Activated naive CD4-positive, alpha-beta T cell treated with anti-CD3 and anti-CD28 coated beads, Interleukin-2, amount 10 ng/mL, durations not matched to agents 7 days and 5 days (primary cell): ENCODE results near the gene ETV3L.
A peak's percentile ranks its signal among the peaks of the same experiment; 100 is the strongest.

Experiments
- CTCF ChIA-PET: fragments of 350-600 bp; sonication (Branson Sonifier 250); formaldehyde crosslinking; loops from one replicate; lab custom pipeline; 2021; ENCODE audit warnings: antibody characterized with exemption; lab: Charles Lee
- DNase-seq: peaks from one replicate; pipeline ENCODE4 v3.0.0-alpha.2; 2020
- H3K27ac Mint-ChIP-seq: one replicate; pipeline ENCODE4 v1.8.0; 2021; ENCODE audit warnings: mild to moderate bottlenecking, moderate library complexity, mixed read lengths
- H3K27me3 Mint-ChIP-seq: one replicate; pipeline ENCODE4 v1.8.0; 2021; ENCODE audit warnings: mild to moderate bottlenecking, mixed read lengths
- H3K36me3 Mint-ChIP-seq: one replicate; pipeline ENCODE4 v1.8.0; 2021; ENCODE audit warnings: mixed read lengths
- H3K4me1 Mint-ChIP-seq: one replicate; pipeline ENCODE4 v1.8.0; 2021; ENCODE audit warnings: mixed read lengths
- H3K4me3 Mint-ChIP-seq: one replicate; pipeline ENCODE4 v1.8.0; 2021; ENCODE audit warnings: mild to moderate bottlenecking, moderate library complexity, mixed read lengths
- H3K9me3 Mint-ChIP-seq: one replicate; pipeline ENCODE4 v1.8.0; 2021; ENCODE audit warnings: mixed read lengths

ETV3L gene

DNA sequence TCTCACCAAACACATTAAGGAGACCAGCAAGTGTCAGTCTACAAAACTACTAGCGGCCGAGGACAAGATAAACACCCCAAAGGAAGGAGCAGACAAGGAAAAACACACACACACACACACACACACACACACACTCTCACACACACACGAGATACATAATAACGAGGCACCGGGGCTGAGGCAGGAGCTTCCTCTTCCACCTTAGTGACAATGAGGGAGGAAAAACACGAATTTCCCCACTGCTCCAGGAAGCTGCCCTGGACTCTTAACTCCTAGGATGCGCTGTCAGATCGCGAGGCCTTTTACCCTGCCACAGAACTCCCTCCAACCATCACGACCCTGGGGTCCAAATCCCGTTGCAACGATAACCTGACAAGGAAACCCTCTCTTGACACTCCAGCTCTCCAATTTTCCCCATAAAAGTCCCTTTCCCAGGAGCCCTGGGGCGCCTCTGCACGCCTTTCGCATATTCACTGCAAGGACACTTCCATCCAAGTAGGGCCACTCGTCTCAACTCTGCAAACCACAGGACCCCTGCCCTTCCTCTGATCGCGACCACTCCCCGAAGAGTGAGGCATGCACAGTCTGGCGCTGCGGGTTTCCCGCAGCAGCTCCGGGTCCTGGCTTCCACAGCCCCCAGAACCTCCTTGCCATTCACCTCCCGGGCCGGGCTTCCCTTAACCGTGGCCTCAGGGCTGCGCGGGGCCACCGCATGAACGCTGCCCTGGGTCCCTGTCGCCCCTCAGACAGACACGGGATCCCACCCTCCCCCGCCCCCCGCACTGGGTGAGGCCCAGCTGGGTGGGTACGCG lies 38.0 kb upstream of the ETV3L start:
- CTCF ChIA-PET, result interaction anchor here (1.2 to 3.0 kb wide), 4 partner anchors 10 to 48 kb away, joined by 4 to 18 read pairs (median 6); no protein-coding TSS in a partner anchor
- H3K27me3 Mint-ChIP-seq, result peaks cover 10% of the 10 kb centered on the region
- peaks cover 48% of the 10 kb centered on the region for H3K36me3 Mint-ChIP-seq
- peaks cover 64% of the 10 kb centered on the region for H3K4me1 Mint-ChIP-seq
- no peak for DNase-seq
- peak overlapping the region; percentile 97 for H3K4me3 Mint-ChIP-seq
- no peaks in the 10 kb centered on the region for H3K9me3 Mint-ChIP-seq
- H3K27ac Mint-ChIP-seq, result peak overlapping the region; percentile 93

DNA sequence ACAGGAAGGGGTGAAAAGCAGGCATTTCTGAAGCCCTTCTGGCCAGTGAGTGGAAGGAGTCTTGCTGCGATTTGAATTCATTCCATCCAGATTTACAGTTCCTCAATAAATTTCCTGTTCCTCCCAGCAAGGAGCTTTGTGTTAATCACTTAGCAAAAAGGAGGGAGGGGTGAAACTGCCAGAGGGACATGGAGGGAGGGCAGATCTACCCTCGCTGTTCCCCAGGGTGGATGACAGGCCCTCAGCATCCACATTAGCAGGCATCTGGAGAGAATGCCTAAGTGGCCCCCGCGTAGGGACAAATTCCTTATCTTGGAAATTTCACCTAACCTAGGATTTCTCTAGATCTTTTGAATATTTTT lies 37.4 kb upstream of the ETV3L start:
- Mint-ChIP-seq H3K36me3 (peaks cover 53% of the 10 kb centered on the region), H3K27ac (peak overlapping the region; percentile 58), H3K27me3 (peaks cover 10% of the 10 kb centered on the region), H3K9me3 (no peaks in the 10 kb centered on the region), H3K4me1 (peaks cover 70% of the 10 kb centered on the region), H3K4me3 (peak overlapping the region; percentile 97)
- DNase-seq, result no peak
- CTCF ChIA-PET, result interaction anchor here (1.0 to 3.0 kb wide), 5 partner anchors 11 to 47 kb away, joined by 3 to 18 read pairs (median 6); no protein-coding TSS in a partner anchor

DNA sequence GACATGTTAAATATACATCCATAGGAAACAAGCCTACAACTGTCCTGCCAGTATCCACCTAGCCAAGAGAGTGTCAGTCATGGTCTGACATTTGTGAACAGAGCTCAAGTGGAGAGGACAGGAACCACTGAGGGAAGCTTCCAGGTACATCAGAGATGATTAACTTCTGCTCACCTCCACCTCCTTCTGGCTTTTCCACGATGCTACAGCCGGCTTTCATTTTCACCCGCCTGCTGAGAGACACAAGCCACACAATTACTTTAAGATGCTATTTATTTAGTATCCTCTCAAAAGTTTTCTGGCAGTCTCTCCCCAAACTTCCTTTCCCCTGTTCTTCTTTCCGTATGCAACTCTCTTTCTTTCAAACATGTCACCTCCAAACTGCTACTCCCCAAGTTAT lies 36.5 kb upstream of the ETV3L start:
- H3K9me3 Mint-ChIP-seq, result no peaks in the 10 kb centered on the region
- peak overlapping the region; percentile 2 for H3K27ac Mint-ChIP-seq
- peaks cover 62% of the 10 kb centered on the region for H3K36me3 Mint-ChIP-seq
- H3K4me3 Mint-ChIP-seq, result peak overlapping the region; percentile 97
- DNase-seq, result peak; percentile 44
- H3K4me1 Mint-ChIP-seq, result peaks cover 79% of the 10 kb centered on the region
- CTCF ChIA-PET, result interaction anchor here (0.7 to 3.5 kb wide), 7 partner anchors 11 to 46 kb away, joined by 3 to 31 read pairs (median 6); no protein-coding TSS in a partner anchor
- peaks cover 6% of the 10 kb centered on the region for H3K27me3 Mint-ChIP-seq

GRCh38 chr1:157135646-157136045 lies 36.0 kb upstream of the ETV3L start:
- no peaks in the 10 kb centered on the region for H3K9me3 Mint-ChIP-seq
- CTCF ChIA-PET, result interaction anchor here (0.7 to 3.5 kb wide), 8 partner anchors 10 to 85 kb away, joined by 3 to 31 read pairs (median 6); no protein-coding TSS in a partner anchor
- H3K27me3 Mint-ChIP-seq, result peaks cover 3% of the 10 kb centered on the region
- peaks cover 66% of the 10 kb centered on the region for H3K36me3 Mint-ChIP-seq
- no peak for DNase-seq
- peak overlapping the region; percentile 24 for H3K27ac Mint-ChIP-seq
- peak overlapping the region; percentile 97 for H3K4me3 Mint-ChIP-seq
- H3K4me1 Mint-ChIP-seq, result peaks cover 83% of the 10 kb centered on the region

DNA sequence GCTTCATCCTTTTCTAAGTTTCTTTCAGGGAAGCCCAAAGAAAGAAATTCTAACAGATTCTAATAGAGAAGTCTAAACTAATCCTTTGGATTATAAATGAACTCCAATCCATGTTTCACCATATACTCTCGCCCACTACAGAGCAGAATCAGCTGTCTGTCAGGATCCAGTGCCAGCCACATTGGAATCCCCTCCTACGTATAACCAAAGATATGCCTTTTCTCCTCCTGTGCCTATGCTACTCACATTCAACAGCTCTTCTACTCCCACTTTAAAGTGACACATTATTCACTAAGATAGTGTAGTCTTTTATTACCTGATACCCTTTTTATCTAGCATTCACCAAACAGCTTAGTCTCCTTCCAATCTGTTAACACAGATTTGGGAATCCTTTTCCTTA lies 35.5 kb upstream of the ETV3L start:
- CTCF ChIA-PET, result interaction anchor here (0.7 to 4.0 kb wide), 9 partner anchors 10 to 85 kb away, joined by 3 to 31 read pairs (median 6); no protein-coding TSS in a partner anchor
- Mint-ChIP-seq H3K27ac (peak overlapping the region; percentile 29), H3K4me1 (peaks cover 86% of the 10 kb centered on the region), H3K27me3 (no peaks in the 10 kb centered on the region), H3K9me3 (no peaks in the 10 kb centered on the region), H3K36me3 (peaks cover 70% of the 10 kb centered on the region), H3K4me3 (peak overlapping the region; percentile 97)
- DNase-seq, result no peak

GRCh38 chr1:157134442-157134841 lies 34.8 kb upstream of the ETV3L start:
- no peaks in the 10 kb centered on the region for H3K9me3 Mint-ChIP-seq
- H3K4me3 Mint-ChIP-seq, result peak overlapping the region; percentile 21
- CTCF ChIA-PET, result interaction anchor here (0.7 to 4.0 kb wide), 5 partner anchors 10 to 44 kb away, joined by 3 to 31 read pairs (median 5); no protein-coding TSS in a partner anchor
- DNase-seq, result no peak
- H3K27ac Mint-ChIP-seq, result peak overlapping the region; percentile 86
- no peaks in the 10 kb centered on the region for H3K27me3 Mint-ChIP-seq
- peaks cover 72% of the 10 kb centered on the region for H3K36me3 Mint-ChIP-seq
- H3K4me1 Mint-ChIP-seq, result peaks cover 81% of the 10 kb centered on the region

- CTCF ChIA-PET, result interaction anchor here (1.3 to 4.0 kb wide), 3 partner anchors 9 to 43 kb away, joined by 5 to 31 read pairs (median 16); no protein-coding TSS in a partner anchor
- peaks cover 76% of the 10 kb centered on the region for H3K36me3 Mint-ChIP-seq
- no peaks in the 10 kb centered on the region for H3K9me3 Mint-ChIP-seq
- no peak for DNase-seq
- H3K27me3 Mint-ChIP-seq, result no peaks in the 10 kb centered on the region
- peak overlapping the region; percentile 86 for H3K27ac Mint-ChIP-seq
- peaks cover 73% of the 10 kb centered on the region for H3K4me1 Mint-ChIP-seq
- peak overlapping the region; percentile 21 for H3K4me3 Mint-ChIP-seq
Measured at GRCh38 chr1:157133426-157133825, 33.8 kb upstream of the ETV3L start.

DNA sequence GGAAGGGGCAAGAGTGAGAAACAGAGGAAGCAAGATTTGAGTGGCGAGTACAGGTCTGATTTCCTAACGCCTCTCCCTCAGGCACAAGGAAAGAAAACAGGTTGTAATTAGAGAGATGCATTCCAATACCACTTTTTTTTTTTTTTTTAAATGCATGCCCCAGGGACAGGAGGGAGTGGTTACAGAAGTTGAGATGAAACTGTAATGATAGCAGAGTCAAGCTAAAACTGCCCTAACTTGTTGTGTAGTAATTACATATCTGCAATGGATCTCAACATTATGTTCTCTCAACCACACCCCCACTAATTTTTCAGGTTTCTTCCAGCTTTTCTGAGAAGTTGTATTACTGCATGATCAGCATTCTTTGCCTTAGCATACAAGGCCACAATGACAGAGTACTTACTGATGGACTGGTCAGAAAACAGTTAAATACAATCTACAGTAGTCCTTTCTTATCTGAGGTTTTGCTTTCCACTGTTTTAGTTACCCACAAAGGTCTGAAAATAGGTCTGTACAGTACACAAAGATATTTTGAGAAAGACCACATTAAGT lies 33.1 kb upstream of the ETV3L start:
- CTCF ChIA-PET, result interaction anchor here (4.0 kb wide), 1 partner anchor 42 kb away, joined by 16 read pairs; no protein-coding TSS in a partner anchor
- DNase-seq, result no peak
- no peaks in the 10 kb centered on the region for H3K27me3 Mint-ChIP-seq
- peak overlapping the region; percentile 86 for H3K27ac Mint-ChIP-seq
- peaks cover 82% of the 10 kb centered on the region for H3K36me3 Mint-ChIP-seq
- H3K4me1 Mint-ChIP-seq, result peaks cover 78% of the 10 kb centered on the region
- no peaks in the 10 kb centered on the region for H3K9me3 Mint-ChIP-seq
- peak overlapping the region; percentile 32 for H3K4me3 Mint-ChIP-seq

DNA sequence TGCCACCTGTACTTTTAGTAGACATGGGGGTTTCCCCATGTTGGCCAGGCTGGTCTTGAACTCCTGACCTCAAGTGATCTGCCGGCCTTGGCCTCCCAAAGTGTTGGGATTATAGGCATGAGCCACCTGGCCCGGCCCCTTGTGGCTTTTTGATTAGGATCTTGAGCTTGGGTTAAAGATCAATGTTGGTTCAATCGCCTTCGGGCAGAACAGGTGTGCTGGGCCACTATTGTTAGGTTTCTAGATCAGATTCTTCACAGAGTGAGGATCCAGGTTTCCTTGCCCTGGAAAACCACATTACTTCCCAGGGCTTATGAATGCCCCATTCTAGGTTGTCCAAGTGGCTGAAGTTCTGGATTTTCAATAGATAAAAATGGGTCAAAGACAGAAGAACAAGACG lies 32.5 kb upstream of the ETV3L start:
- no peak for DNase-seq
- no peaks in the 10 kb centered on the region for H3K9me3 Mint-ChIP-seq
- peaks cover 73% of the 10 kb centered on the region for H3K4me1 Mint-ChIP-seq
- peak overlapping the region; percentile 32 for H3K4me3 Mint-ChIP-seq
- CTCF ChIA-PET, result interaction anchor here (1.4 to 4.0 kb wide), 2 partner anchors 24 to 42 kb away, joined by 6 to 16 read pairs; no protein-coding TSS in a partner anchor
- H3K36me3 Mint-ChIP-seq, result peaks cover 82% of the 10 kb centered on the region
- H3K27ac Mint-ChIP-seq, result peak overlapping the region; percentile 51
- H3K27me3 Mint-ChIP-seq, result no peaks in the 10 kb centered on the region

DNA sequence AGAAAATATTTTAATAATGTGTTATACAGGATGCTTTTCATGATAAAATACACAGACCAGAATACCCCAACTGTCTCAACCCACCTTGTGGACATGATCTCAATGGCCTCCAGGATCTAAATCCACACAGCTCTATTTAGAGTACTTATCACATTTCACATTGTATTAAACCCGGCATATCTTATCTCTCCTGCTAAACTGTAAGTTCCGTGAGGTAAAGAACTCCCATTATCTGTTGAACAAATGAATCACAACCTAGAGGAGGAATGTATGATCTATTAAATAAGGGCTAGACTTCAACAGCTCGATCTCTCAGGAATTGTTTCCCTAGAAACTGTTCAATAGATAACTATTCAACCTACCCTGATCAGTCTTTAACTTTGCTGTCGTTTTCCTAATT lies 31.7 kb upstream of the ETV3L start:
- H3K9me3 Mint-ChIP-seq, result no peaks in the 10 kb centered on the region
- CTCF ChIA-PET, result interaction anchor here (1.4 to 4.0 kb wide), 2 partner anchors 25 to 41 kb away, joined by 6 to 16 read pairs; no protein-coding TSS in a partner anchor
- H3K27ac Mint-ChIP-seq, result no peak overlapping the region
- DNase-seq, result no peak
- peaks cover 84% of the 10 kb centered on the region for H3K36me3 Mint-ChIP-seq
- no peaks in the 10 kb centered on the region for H3K27me3 Mint-ChIP-seq
- H3K4me3 Mint-ChIP-seq, result no peak overlapping the region
- H3K4me1 Mint-ChIP-seq, result peaks cover 66% of the 10 kb centered on the region

DNA sequence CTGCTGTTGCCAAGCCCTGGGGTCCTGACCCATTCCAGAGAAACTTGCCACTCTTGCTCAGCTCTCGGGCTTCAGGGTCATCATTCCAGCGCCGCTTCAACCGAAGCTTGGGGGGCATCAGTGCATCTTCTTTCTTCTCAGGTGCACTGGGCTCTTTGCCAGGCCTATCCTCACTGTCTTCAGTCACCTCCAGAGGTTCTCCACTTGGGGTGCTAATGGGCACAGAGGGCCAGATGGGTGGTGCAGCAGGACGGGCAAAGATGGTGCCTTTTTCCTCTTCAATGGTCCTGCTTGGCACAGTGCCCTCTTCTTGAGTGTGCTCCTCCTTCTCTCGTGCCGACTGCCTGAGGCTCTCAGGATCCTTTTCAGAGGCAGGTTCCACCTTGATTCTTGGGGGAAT lies 25.2 kb upstream of the ETV3L start:
- no peaks in the 10 kb centered on the region for H3K27me3 Mint-ChIP-seq
- no peak overlapping the region for H3K4me3 Mint-ChIP-seq
- peaks cover 33% of the 10 kb centered on the region for H3K4me1 Mint-ChIP-seq
- no peak overlapping the region for H3K27ac Mint-ChIP-seq
- DNase-seq, result no peak
- no peaks in the 10 kb centered on the region for H3K9me3 Mint-ChIP-seq
- CTCF ChIA-PET, result interaction anchor here (1.3 to 1.6 kb wide), 4 partner anchors 9 to 32 kb away, joined by 3 to 6 read pairs (median 5); no protein-coding TSS in a partner anchor
- H3K36me3 Mint-ChIP-seq, result peaks cover 65% of the 10 kb centered on the region

- peaks cover 11% of the 10 kb centered on the region for H3K27me3 Mint-ChIP-seq
- H3K36me3 Mint-ChIP-seq, result peaks cover 26% of the 10 kb centered on the region
- H3K4me1 Mint-ChIP-seq, result peaks cover 29% of the 10 kb centered on the region
- no peak for DNase-seq
- CTCF ChIA-PET, result no interaction called here
- H3K9me3 Mint-ChIP-seq, result no peaks in the 10 kb centered on the region
- no peak overlapping the region for H3K27ac Mint-ChIP-seq
- H3K4me3 Mint-ChIP-seq, result no peak overlapping the region
Measured at GRCh38 chr1:157119448-157119847, 19.8 kb upstream of the ETV3L start.

DNA sequence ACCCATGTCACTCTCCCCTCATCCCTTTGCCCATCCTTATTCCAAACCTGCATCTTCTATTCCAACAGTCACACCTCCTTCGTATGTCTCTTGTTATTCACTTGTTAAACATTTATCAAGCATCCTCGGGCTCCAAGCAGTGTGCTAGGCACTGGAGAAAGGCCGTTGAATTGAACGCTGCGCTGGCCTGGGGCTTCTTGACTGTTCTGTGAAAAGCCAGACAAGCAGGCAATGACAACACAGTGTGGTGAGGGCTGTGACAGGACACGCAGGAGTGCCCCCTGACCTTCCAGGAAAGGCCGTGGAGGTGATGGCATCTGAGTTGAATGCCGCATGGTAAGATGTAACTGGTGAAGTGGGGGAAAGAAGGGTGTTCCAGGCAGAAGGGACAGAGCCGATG lies 19.4 kb upstream of the ETV3L start:
- H3K9me3 Mint-ChIP-seq, result no peaks in the 10 kb centered on the region
- H3K4me3 Mint-ChIP-seq, result no peak overlapping the region

DNA sequence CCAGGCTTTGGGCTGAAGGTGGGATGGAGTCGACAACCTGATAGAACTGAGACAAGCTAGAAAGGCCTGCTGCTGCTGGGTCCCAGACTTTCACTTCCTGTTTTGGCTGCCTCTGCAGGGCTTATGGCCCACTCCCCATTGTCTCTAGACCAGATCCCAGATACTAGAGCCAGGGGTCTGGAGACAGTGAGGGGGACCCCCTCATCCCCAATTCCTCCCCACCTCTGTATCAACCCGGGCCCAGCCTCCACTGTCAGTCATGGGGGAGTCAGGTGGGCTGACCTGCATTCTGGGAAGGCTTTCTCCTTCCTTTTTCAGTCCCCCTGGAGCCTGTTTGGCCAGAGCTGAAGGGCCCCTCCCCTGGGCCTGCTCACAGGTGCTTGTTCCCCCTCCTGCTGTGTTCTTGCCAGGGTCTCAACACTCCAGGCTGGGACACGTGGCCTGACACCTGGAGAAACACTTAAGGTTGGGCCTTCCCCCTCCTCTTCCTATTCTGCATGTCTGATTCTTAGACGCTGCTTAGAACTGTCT lies 18.0 kb upstream of the ETV3L start:
- H3K27me3 Mint-ChIP-seq, result peaks cover 29% of the 10 kb centered on the region
- H3K36me3 Mint-ChIP-seq, result peaks cover 8% of the 10 kb centered on the region
- H3K4me1 Mint-ChIP-seq, result peaks cover 18% of the 10 kb centered on the region
- DNase-seq, result no peak
- H3K9me3 Mint-ChIP-seq, result no peaks in the 10 kb centered on the region
- peak overlapping the region; percentile 71 for H3K27ac Mint-ChIP-seq
- no peak overlapping the region for H3K4me3 Mint-ChIP-seq
- CTCF ChIA-PET, result no interaction called here

More for the DNA sequence above, 19.4 kb upstream of the ETV3L start:
- Mint-ChIP-seq H3K27ac (no peak overlapping the region), H3K4me1 (peaks cover 25% of the 10 kb centered on the region), H3K27me3 (peaks cover 15% of the 10 kb centered on the region), H3K36me3 (peaks cover 21% of the 10 kb centered on the region)
- CTCF ChIA-PET, result no interaction called here
- DNase-seq, result no peak
